ENCODE data around the gene OR5K4. TPM values are rescaled to one million over a fixed set of nuclear protein-coding genes. Genes with fewer than 3 reads are reported as not detected.

The OR5K4 gene
- total and polyA plus RNA-seq, 2 experiments from 2014 or later, result not detected

DNA sequence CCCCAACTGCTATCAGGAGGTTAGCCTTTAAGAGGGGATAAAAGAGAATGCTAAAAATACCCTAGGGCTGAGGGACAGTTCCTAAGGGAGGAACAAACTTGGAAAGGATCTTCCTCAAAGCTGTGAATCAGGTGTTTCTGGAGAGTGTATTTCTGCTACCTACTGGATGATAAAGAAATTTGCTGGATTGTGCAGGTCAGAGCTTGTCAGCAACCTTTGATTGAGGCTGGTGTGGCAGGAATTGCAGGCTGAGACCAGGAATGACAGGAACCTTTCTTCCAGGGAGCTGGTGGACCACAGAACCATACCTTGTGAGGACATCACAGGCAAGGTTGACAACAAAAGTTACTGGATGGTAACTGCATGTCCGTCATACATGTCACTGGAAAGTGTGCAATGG is 14.6 kb upstream of the OR5K4 start:
- Mint-ChIP-seq H3K27ac (no peak overlapping the region), H3K27me3 (ENCODE audit: insufficient read depth, low read depth, poor library complexity) (peaks cover 2% of the 10 kb centered on the region), H3K4me1 (no peaks in the 10 kb centered on the region; the same call in 1 of the 3 replicates), H3K4me3 (no peak overlapping the region), H3K9me3 (no peaks in the 10 kb centered on the region), H3K36me3 (ENCODE audit: low read depth) (no peaks in the 10 kb centered on the region)
- Histone ChIP-seq H4K20me1 (replicated peaks; ENCODE audit: insufficient read depth) (no peaks in the 10 kb centered on the region), H3K4me2 (no peak overlapping the region), H3K9me2 (ENCODE audit: insufficient read depth) (no peaks in the 10 kb centered on the region), H2AFZ (peak overlapping the region; percentile 53; the same call in 1 of the 2 replicates), H3K27me3 (ENCODE audit: insufficient read depth) (no peaks in the 10 kb centered on the region), H3K79me2 (replicated peaks; ENCODE audit: insufficient read depth) (no peaks in the 10 kb centered on the region), H3K4me1 (ENCODE audit: insufficient read depth) (no peaks in the 10 kb centered on the region), H3K27ac (ENCODE audit: low read depth) (no peak overlapping the region), H3F3A (replicated peaks; ENCODE audit: low read depth) (no peaks in the 10 kb centered on the region), H3K4me3 (no peak overlapping the region), H3K36me3 (ENCODE audit: insufficient read depth) (no peaks in the 10 kb centered on the region)
- DNase-seq (ENCODE audit: low spot score) (no peak), ATAC-seq (no peak)
- TF ChIP-seq CREB1 (CRISPR knock-in tag; IDR thresholded peaks at IDR 0.05; ENCODE audit: low read depth), result no peak
- TF ChIP-seq, protein P1, sequence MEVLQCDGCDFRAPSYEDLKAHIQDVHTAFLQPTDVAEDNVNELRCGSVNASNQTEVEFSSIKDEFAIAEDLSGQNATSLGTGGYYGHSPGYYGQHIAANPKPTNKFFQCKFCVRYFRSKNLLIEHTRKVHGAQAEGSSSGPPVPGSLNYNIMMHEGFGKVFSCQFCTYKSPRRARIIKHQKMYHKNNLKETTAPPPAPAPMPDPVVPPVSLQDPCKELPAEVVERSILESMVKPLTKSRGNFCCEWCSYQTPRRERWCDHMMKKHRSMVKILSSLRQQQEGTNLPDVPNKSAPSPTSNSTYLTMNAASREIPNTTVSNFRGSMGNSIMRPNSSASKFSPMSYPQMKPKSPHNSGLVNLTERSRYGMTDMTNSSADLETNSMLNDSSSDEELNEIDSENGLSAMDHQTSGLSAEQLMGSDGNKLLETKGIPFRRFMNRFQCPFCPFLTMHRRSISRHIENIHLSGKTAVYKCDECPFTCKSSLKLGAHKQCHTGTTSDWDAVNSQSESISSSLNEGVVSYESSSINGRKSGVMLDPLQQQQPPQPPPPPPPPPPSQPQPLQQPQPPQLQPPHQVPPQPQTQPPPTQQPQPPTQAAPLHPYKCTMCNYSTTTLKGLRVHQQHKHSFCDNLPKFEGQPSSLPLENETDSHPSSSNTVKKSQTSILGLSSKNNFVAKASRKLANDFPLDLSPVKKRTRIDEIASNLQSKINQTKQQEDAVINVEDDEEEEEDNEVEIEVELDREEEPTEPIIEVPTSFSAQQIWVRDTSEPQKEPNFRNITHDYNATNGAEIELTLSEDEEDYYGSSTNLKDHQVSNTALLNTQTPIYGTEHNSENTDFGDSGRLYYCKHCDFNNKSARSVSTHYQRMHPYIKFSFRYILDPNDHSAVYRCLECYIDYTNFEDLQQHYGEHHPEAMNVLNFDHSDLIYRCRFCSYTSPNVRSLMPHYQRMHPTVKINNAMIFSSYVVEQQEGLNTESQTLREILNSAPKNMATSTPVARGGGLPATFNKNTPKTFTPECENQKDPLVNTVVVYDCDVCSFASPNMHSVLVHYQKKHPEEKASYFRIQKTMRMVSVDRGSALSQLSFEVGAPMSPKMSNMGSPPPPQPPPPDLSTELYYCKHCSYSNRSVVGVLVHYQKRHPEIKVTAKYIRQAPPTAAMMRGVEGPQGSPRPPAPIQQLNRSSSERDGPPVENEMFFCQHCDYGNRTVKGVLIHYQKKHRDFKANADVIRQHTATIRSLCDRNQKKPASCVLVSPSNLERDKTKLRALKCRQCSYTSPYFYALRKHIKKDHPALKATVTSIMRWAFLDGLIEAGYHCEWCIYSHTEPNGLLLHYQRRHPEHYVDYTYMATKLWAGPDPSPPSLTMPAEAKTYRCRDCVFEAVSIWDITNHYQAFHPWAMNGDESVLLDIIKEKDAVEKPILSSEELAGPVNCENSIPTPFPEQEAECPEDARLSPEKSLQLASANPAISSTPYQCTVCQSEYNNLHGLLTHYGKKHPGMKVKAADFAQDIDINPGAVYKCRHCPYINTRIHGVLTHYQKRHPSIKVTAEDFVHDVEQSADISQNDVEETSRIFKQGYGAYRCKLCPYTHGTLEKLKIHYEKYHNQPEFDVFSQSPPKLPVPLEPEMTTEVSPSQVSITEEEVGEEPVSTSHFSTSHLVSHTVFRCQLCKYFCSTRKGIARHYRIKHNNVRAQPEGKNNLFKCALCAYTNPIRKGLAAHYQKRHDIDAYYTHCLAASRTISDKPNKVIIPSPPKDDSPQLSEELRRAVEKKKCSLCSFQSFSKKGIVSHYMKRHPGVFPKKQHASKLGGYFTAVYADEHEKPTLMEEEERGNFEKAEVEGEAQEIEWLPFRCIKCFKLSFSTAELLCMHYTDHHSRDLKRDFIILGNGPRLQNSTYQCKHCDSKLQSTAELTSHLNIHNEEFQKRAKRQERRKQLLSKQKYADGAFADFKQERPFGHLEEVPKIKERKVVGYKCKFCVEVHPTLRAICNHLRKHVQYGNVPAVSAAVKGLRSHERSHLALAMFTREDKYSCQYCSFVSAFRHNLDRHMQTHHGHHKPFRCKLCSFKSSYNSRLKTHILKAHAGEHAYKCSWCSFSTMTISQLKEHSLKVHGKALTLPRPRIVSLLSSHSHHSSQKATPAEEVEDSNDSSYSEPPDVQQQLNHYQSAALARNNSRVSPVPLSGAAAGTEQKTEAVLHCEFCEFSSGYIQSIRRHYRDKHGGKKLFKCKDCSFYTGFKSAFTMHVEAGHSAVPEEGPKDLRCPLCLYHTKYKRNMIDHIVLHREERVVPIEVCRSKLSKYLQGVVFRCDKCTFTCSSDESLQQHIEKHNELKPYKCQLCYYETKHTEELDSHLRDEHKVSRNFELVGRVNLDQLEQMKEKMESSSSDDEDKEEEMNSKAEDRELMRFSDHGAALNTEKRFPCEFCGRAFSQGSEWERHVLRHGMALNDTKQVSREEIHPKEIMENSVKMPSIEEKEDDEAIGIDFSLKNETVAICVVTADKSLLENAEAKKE (CRISPR knock-in tag; IDR thresholded peaks at IDR 0.05), result no peak
- TF ChIP-seq EZH2phosphoT487 (IDR thresholded peaks at IDR 0.05; ENCODE audit: unreplicated experiment), result no peak
- TF ChIP-seq, protein P2, sequence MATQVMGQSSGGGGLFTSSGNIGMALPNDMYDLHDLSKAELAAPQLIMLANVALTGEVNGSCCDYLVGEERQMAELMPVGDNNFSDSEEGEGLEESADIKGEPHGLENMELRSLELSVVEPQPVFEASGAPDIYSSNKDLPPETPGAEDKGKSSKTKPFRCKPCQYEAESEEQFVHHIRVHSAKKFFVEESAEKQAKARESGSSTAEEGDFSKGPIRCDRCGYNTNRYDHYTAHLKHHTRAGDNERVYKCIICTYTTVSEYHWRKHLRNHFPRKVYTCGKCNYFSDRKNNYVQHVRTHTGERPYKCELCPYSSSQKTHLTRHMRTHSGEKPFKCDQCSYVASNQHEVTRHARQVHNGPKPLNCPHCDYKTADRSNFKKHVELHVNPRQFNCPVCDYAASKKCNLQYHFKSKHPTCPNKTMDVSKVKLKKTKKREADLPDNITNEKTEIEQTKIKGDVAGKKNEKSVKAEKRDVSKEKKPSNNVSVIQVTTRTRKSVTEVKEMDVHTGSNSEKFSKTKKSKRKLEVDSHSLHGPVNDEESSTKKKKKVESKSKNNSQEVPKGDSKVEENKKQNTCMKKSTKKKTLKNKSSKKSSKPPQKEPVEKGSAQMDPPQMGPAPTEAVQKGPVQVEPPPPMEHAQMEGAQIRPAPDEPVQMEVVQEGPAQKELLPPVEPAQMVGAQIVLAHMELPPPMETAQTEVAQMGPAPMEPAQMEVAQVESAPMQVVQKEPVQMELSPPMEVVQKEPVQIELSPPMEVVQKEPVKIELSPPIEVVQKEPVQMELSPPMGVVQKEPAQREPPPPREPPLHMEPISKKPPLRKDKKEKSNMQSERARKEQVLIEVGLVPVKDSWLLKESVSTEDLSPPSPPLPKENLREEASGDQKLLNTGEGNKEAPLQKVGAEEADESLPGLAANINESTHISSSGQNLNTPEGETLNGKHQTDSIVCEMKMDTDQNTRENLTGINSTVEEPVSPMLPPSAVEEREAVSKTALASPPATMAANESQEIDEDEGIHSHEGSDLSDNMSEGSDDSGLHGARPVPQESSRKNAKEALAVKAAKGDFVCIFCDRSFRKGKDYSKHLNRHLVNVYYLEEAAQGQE (IDR thresholded peaks at IDR 0.05; ENCODE audit: unreplicated experiment), result no peak
- TF ChIP-seq, protein P3, sequence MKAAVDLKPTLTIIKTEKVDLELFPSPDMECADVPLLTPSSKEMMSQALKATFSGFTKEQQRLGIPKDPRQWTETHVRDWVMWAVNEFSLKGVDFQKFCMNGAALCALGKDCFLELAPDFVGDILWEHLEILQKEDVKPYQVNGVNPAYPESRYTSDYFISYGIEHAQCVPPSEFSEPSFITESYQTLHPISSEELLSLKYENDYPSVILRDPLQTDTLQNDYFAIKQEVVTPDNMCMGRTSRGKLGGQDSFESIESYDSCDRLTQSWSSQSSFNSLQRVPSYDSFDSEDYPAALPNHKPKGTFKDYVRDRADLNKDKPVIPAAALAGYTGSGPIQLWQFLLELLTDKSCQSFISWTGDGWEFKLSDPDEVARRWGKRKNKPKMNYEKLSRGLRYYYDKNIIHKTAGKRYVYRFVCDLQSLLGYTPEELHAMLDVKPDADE (IDR thresholded peaks at IDR 0.05), result no peak
- no peak for TF ChIP-seq ZNF331 (CRISPR knock-in tag; IDR thresholded peaks at IDR 0.05; ENCODE audit: low read depth)
- TF ChIP-seq POLR2AphosphoS5 (IDR thresholded peaks at IDR 0.05; ENCODE audit: low read depth), result no peak
- no peak for TF ChIP-seq NANOG (IDR thresholded peaks at IDR 0.05; ENCODE audit: borderline replicate concordance)
- no peak for TF ChIP-seq ZNF114 (CRISPR knock-in tag; IDR thresholded peaks at IDR 0.05)
- no peak for TF ChIP-seq STAT1 (IDR thresholded peaks at IDR 0.05; ENCODE audit: unreplicated experiment)
- TF ChIP-seq CTCF (conservative IDR thresholded peaks at IDR 0.05; ENCODE audit: low read depth in 2 of 2), result no peak
- no peak for TF ChIP-seq JUNB (IDR thresholded peaks at IDR 0.05; ENCODE audit: unreplicated experiment)
- no peak for TF ChIP-seq EZH2 (IDR thresholded peaks at IDR 0.05; ENCODE audit: low read depth, unreplicated experiment)
